Right atrium auricular region (tissue), 2 donors: ENCODE data around the gene CDC25C. TPM values are rescaled to one million over a fixed set of nuclear protein-coding genes. Genes with fewer than 3 reads are reported as not detected.

ENCODE experiments used
- DNase-seq: peaks from one replicate; pipeline ENCODE4 v3.0.0-alpha.2; 2019; ENCODE audit warnings: low spot score
- H3K27ac ChIP-seq, 2 donors: fragments of 200-600 bp; sonication (generic); 1 replicate in 1 of 2; 2 replicates in 1 of 2; pipeline ENCODE4 v1.5.1; 2016 to 2019
- H3K27me3 ChIP-seq, 2 donors: fragments of 200-600 bp; sonication (generic); one replicate each; pipeline versions ENCODE4 v1.5.1 to v1.6.0; 2017 to 2019
- H3K36me3 ChIP-seq: fragments of 200-600 bp; sonication (generic); one replicate; pipeline ENCODE4 v1.5.1; 2016
- H3K4me1 ChIP-seq, 2 donors: fragments of 200-600 bp; sonication (generic); one replicate each; pipeline versions ENCODE4 v1.5.1 to v1.6.0; 2017 to 2019
- H3K4me3 ChIP-seq, 2 donors: fragments of 200-600 bp; sonication (generic); 1 replicate in 1 of 2; 2 replicates in 1 of 2; pipeline ENCODE4 v1.5.1; 2017 to 2019; ENCODE audit warnings: mild to moderate bottlenecking in 1 of 2, moderate library complexity in 1 of 2
- H3K9me3 ChIP-seq, 2 donors: fragments of 200-600 bp; sonication (generic); one replicate each; pipeline ENCODE4 v1.5.1; 2019
- CTCF ChIP-seq, 2 donors: fragments of 200-600 bp; sonication (generic); IDR thresholded peaks; one replicate each; pipeline ENCODE4 v1.5.1; 2019; ENCODE audit warnings: antibody characterized with exemption in 2 of 2
- total RNA-seq, 2 donors: library from RNA; depleted of rRNA; stranded (reverse); fragments of >200 nt; gene quantifications; one replicate each; pipeline ENCODE4 v1.1.0, GENCODE V29; 2016

The CDC25C gene
- total RNA-seq, 2 donors from 2014 or later, result 0.30 TPM; not detected in 1

GRCh38 chr5:138282920-138283742, 48.5 kb downstream of the CDC25C start:
- no peak overlapping the region for H3K4me3 ChIP-seq
- no peaks in the 10 kb centered on the region for H3K36me3 ChIP-seq
- no peak overlapping the region for H3K27ac ChIP-seq
- H3K27me3 ChIP-seq, result no peaks in the 10 kb centered on the region
- no peak for DNase-seq
- no peaks in the 10 kb centered on the region for H3K4me1 ChIP-seq
- peak in 1 of 2 donors; percentile 69 for TF ChIP-seq CTCF (IDR thresholded peaks at IDR 0.05)
- no peaks in the 10 kb centered on the region for H3K9me3 ChIP-seq

GRCh38 chr5:138280915-138281314, 50.7 kb downstream of the CDC25C start:
- Histone ChIP-seq H3K9me3 (no peaks in the 10 kb centered on the region), H3K36me3 (no peaks in the 10 kb centered on the region), H3K27me3 (no peaks in the 10 kb centered on the region), H3K4me3 (no peak overlapping the region), H3K27ac (no peak overlapping the region), H3K4me1 (peaks cover 0 to under 1% of the 10 kb centered on the region in 2 donors)
- no peak for TF ChIP-seq CTCF (IDR thresholded peaks at IDR 0.05)
- DNase-seq, result no peak

- TF ChIP-seq CTCF (IDR thresholded peaks at IDR 0.05), result no peak
Measured at GRCh38 chr5:138276402-138277054, 55.1 kb downstream of the CDC25C start.

GRCh38 chr5:138275895-138276294, 55.7 kb downstream of the CDC25C start:
- Histone ChIP-seq H3K27ac (no peak overlapping the region), H3K27me3 (no peaks in the 10 kb centered on the region), H3K4me3 (no peak overlapping the region), H3K9me3 (no peaks in the 10 kb centered on the region), H3K4me1 (peaks cover 0 to 19% of the 10 kb centered on the region in 2 donors), H3K36me3 (no peaks in the 10 kb centered on the region)
- no peak for DNase-seq
- TF ChIP-seq CTCF (IDR thresholded peaks at IDR 0.05), result no peak

More at GRCh38 chr5:138276402-138277054, 55.1 kb downstream of the CDC25C start:
- peaks cover 0 to 19% of the 10 kb centered on the region in 2 donors for H3K4me1 ChIP-seq
- no peaks in the 10 kb centered on the region for H3K27me3 ChIP-seq
- no peak for DNase-seq
- no peaks in the 10 kb centered on the region for H3K9me3 ChIP-seq
- no peak overlapping the region for H3K4me3 ChIP-seq
- H3K36me3 ChIP-seq, result no peaks in the 10 kb centered on the region
- H3K27ac ChIP-seq, result no peak overlapping the region

GRCh38 chr5:138275379-138275782, 56.2 kb downstream of the CDC25C start:
- Histone ChIP-seq H3K4me1 (peaks cover 0 to 19% of the 10 kb centered on the region in 2 donors), H3K36me3 (no peaks in the 10 kb centered on the region), H3K9me3 (no peaks in the 10 kb centered on the region), H3K4me3 (no peak overlapping the region), H3K27me3 (no peaks in the 10 kb centered on the region), H3K27ac (no peak overlapping the region)
- TF ChIP-seq CTCF (IDR thresholded peaks at IDR 0.05), result no peak
- no peak for DNase-seq
